Measurements from ENCODE around the gene COX20. TPM values are rescaled to one million over a fixed set of nuclear protein-coding genes. Genes with fewer than 3 reads are reported as not detected.

Gene COX20, protein sequence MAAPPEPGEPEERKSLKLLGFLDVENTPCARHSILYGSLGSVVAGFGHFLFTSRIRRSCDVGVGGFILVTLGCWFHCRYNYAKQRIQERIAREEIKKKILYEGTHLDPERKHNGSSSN
- total RNA-seq = 10 to 100 TPM; 26.1 to 31.5 TPM

DNA sequence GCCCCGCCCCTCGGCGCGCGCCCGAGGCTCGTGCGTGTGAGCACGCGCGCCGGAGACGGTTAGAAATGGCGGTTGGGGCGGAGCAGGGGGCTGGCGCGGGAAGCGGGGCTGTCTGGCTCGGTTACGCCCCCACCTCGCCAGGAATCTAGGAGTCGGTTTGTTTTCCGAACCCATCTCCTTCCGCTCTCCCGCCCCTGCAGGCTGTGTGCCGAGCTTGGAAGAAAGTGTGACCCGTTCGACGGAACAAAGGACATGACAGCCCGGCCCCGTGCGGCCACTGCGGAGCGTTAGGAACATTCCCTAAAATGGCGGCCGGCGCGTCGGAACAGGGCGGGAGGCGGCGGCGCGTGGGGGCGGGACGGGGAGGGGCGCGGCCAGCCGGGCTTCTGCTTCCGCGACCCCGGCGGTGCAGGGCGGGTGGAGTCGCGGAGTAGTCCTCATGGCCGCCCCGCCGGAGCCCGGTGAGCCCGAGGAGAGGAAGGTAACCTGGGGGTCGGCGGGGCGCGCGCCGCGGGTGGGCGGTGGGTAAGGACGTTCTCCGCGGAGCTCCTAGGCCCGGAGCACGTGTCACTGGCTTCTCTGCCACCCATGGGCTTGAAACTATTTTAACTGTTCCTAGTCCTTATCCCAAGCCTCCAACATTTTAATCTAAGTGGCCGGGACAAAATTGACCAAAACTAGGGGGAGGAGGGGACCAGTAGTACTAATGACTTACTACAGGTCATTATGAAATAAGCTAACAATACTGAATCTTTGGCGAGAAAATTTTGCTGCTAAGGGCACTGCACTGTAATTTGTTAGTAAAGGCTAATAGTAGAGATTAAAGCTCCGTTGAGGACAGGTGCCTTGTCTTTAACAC is at the start of gene COX20:
Gene COX20 (plus strand): TSS at position 383 of the 859 bp plus-strand sequence. CDS start 57 bp downstream, at position 440.
- no peaks in the 10 kb centered on the region for H3K4me1 ChIP-seq

DNA sequence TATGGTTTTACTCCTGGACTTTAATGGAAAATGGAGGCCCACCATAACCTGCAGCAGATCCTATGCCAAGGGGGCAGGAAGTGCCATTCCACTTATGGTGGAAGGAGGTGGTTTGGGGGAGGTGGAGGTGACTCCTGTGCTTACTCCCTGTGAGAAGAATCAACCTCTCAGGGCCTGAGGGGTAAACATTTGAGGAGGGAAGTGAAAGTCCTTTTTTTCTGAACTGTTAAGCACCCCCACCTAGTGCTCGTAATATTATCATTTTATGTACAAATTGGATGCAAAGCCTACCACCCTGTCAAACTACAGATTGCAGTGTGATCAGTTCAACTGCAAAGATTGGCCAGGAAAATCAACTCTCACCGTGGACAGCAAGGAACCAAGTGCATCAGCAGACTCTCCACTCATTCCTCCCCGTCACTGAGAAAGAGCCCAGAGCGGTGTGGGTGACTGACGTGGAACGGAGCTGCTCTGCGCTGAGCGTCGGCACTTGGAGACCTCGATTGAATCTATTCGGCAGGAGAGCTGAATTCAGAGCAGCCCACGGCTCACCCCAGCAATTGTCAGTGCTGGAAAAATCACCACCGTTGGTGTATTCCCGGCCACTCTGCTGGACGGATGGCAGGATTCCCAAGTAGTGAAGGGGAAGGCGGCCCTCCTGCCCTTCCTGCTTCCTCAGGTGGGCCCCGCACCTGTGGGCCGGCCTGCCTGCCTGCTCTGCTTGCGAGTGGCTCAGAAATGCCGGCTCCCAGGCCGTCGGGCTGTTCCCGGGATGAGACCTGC is 46.8 kb upstream of the COX20 start:
- intact Hi-C loops (cut with DNase I) = no loop called here
- H3K27ac ChIP-seq = no peak overlapping the region
- no peaks in the 10 kb centered on the region for H3K36me3 ChIP-seq
- no peaks in the 10 kb centered on the region for H3K4me1 ChIP-seq
- no peak overlapping the region for H3K9ac ChIP-seq (ENCODE audit: low read depth in 2 of 2, low read length in 2 of 2)
- TF ChIP-seq, protein P1, sequence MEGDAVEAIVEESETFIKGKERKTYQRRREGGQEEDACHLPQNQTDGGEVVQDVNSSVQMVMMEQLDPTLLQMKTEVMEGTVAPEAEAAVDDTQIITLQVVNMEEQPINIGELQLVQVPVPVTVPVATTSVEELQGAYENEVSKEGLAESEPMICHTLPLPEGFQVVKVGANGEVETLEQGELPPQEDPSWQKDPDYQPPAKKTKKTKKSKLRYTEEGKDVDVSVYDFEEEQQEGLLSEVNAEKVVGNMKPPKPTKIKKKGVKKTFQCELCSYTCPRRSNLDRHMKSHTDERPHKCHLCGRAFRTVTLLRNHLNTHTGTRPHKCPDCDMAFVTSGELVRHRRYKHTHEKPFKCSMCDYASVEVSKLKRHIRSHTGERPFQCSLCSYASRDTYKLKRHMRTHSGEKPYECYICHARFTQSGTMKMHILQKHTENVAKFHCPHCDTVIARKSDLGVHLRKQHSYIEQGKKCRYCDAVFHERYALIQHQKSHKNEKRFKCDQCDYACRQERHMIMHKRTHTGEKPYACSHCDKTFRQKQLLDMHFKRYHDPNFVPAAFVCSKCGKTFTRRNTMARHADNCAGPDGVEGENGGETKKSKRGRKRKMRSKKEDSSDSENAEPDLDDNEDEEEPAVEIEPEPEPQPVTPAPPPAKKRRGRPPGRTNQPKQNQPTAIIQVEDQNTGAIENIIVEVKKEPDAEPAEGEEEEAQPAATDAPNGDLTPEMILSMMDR (IDR thresholded peaks at IDR 0.05) = no peak
- no peak for DNase-seq
- no peaks in the 10 kb centered on the region for H3K27me3 ChIP-seq
- H3K9me3 ChIP-seq = no peaks in the 10 kb centered on the region
- H3K4me3 ChIP-seq = no peak overlapping the region

More for the DNA sequence above, at the start of gene COX20:
- no peaks in the 10 kb centered on the region for H3K27me3 ChIP-seq
- no peaks in the 10 kb centered on the region for H3K36me3 ChIP-seq
- H3K27ac ChIP-seq = peak within 1 kb of the TSS; percentile 99
- intact Hi-C loops (cut with DNase I) = loop anchor here (2.0 to 10.0 kb wide), 2 partner anchors 29 to 139 kb away; partner anchors contain the start of gene HNRNPU
- peak within 1 kb of the TSS; percentile 82 to 98 for H3K9ac ChIP-seq (ENCODE audit: low read depth in 2 of 2, low read length in 2 of 2)
- no peaks in the 10 kb centered on the region for H3K9me3 ChIP-seq
- TF ChIP-seq, protein P1 (IDR thresholded peaks at IDR 0.05) = no peak
- peak; percentile 92 for DNase-seq
- H3K4me3 ChIP-seq = peak within 1 kb of the TSS; percentile 46

DNA sequence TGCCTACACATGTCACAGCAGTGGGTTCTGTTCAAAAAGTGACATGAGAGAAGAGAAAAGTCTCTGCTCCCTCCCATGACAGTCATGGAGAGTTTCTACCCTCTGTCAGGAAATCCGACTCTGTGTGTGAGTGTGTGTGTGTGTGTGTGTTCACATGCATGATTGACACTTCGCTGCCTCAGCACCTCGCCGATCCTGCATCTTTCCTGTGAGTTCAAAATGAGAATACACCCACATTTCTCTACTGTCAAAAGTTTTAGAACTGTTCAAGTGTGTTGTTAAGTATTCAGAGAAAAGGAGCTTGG is 46.2 kb upstream of the COX20 start:
- Histone ChIP-seq H3K27ac (no peak overlapping the region), H3K36me3 (no peaks in the 10 kb centered on the region), H3K9ac (ENCODE audit: low read depth in 2 of 2, low read length in 2 of 2) (no peak overlapping the region), H3K27me3 (no peaks in the 10 kb centered on the region), H3K4me3 (no peak overlapping the region), H3K4me1 (no peaks in the 10 kb centered on the region), H3K9me3 (no peaks in the 10 kb centered on the region)
- intact Hi-C loops (cut with DNase I) = no loop called here
- no peak for DNase-seq
- TF ChIP-seq, protein P1 (IDR thresholded peaks at IDR 0.05) = no peak

DNA sequence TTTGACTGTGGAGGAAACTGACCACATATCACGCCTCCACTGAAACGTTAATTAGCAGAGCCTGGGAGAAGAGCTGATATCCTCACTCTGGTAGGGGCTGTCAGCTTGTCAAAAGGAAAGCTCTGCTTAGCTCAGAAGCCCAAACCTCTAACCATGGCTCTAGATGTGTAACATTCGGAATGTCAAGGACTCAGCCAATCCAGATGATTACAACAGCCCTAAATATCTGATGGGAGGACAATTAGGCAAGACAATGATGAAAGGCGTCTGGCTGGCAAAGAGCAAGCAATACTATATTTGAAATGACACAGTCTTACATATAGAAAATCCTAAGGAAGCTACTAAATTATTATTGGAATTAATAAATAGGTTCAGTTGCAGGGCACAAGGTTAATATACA is 45.7 kb upstream of the COX20 start:
- intact Hi-C loops (cut with DNase I) = no loop called here
- no peak for DNase-seq
- no peaks in the 10 kb centered on the region for H3K9me3 ChIP-seq
- H3K4me3 ChIP-seq = no peak overlapping the region
- TF ChIP-seq, protein P1 (IDR thresholded peaks at IDR 0.05) = no peak
- H3K9ac ChIP-seq (ENCODE audit: low read depth in 2 of 2, low read length in 2 of 2) = no peak overlapping the region
- H3K4me1 ChIP-seq = no peaks in the 10 kb centered on the region
- no peak overlapping the region for H3K27ac ChIP-seq
- H3K36me3 ChIP-seq = no peaks in the 10 kb centered on the region
- no peaks in the 10 kb centered on the region for H3K27me3 ChIP-seq

DNA sequence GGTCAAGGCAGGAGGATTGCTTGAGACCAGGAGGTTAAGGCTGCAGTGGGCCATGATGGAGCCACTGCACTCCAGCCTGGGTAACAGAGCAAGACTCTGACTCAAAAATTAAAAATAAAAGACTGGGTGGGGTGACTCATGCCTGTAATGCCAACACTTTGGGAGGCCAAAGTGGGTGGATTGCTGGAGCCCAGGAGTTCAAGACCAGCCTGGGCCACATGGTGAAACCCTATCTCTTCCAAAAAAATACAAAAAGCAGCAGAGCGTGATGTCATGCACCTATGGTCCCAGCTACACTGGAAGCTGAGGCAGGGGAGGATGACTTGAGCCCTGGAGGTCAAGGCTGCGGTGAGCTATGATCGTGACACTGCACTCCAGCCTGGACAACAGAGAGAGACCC is 44.4 kb upstream of the COX20 start:
- no peak for DNase-seq
- Histone ChIP-seq H3K9me3 (no peaks in the 10 kb centered on the region), H3K9ac (ENCODE audit: low read depth in 2 of 2, low read length in 2 of 2) (no peak overlapping the region), H3K36me3 (no peaks in the 10 kb centered on the region), H3K27me3 (no peaks in the 10 kb centered on the region), H3K4me1 (no peaks in the 10 kb centered on the region), H3K4me3 (no peak overlapping the region), H3K27ac (no peak overlapping the region)
- TF ChIP-seq, protein P1 (IDR thresholded peaks at IDR 0.05) = no peak
- intact Hi-C loops (cut with DNase I) = no loop called here
